GM23338 (cell line): ENCODE results near the gene FBLN2. TPM values are rescaled to one million over a fixed set of nuclear protein-coding genes. Genes with fewer than 3 reads are reported as not detected.

Experiments used
- ATAC-seq: fragments of 200-7000 bp; cut with Tn5 transposase; 3 replicates; pipeline ENCODE4 v1.9.1; 2020
- DNase-seq: peaks from one replicate; pipeline ENCODE4 v3.0.0-alpha.2; 2015; ENCODE audit warnings: low spot score
- H2AFZ ChIP-seq: fragments of 200-600 bp; sonication (generic); 2 replicates; pipeline ENCODE4 v1.8.0; 2016; ENCODE audit warnings: antibody characterized with exemption, mild to moderate bottlenecking, moderate library complexity
- H3F3A ChIP-seq: fragments of 200-600 bp; sonication (generic); replicated peaks from 2 replicates; pipeline ENCODE4 v1.8.0; 2017; ENCODE audit warnings: antibody characterized with exemption, mixed run types, low read depth
- H3K27ac ChIP-seq: fragments of 200-600 bp; sonication (generic); 2 replicates; pipeline ENCODE4 v1.6.1; 2016; ENCODE audit warnings: low read depth
- H3K27me3 ChIP-seq: fragments of 200-600 bp; sonication (generic); 2 replicates; pipeline ENCODE4 v1.8.0; 2016; ENCODE audit warnings: mild to moderate bottlenecking, mixed run types, moderate library complexity; ENCODE audit not compliant: insufficient read depth
- H3K36me3 ChIP-seq: fragments of 200-600 bp; sonication (generic); 2 replicates; pipeline ENCODE4 v1.8.0; 2016; ENCODE audit warnings: mild to moderate bottlenecking; ENCODE audit not compliant: insufficient read depth
- H3K4me1 ChIP-seq: fragments of 200-600 bp; sonication (generic); 2 replicates; pipeline ENCODE4 v1.8.0; 2016; ENCODE audit warnings: mild to moderate bottlenecking, moderate library complexity; ENCODE audit not compliant: insufficient read depth
- H3K4me2 ChIP-seq: fragments of 200-600 bp; sonication (generic); 2 replicates; pipeline ENCODE4 v1.7.1; 2017; ENCODE audit warnings: mixed run types
- H3K4me3 ChIP-seq: fragments of 200-600 bp; sonication (generic); 2 replicates; pipeline ENCODE4 v1.6.1; 2016; ENCODE audit warnings: mixed run types
- H3K79me2 ChIP-seq: fragments of 200-600 bp; sonication (generic); replicated peaks from 2 replicates; pipeline ENCODE4 v1.8.0; 2017; ENCODE audit warnings: mild to moderate bottlenecking; ENCODE audit not compliant: insufficient read depth
- H3K9me2 ChIP-seq: fragments of 200-600 bp; sonication (generic); 2 replicates; pipeline ENCODE4 v1.8.0; 2017; ENCODE audit not compliant: insufficient read depth
- H4K20me1 ChIP-seq: fragments of 200-600 bp; sonication (generic); replicated peaks from 2 replicates; pipeline ENCODE4 v1.8.0; 2017; ENCODE audit warnings: mild to moderate bottlenecking; ENCODE audit not compliant: insufficient read depth
- H3K27ac Mint-ChIP-seq: 2 replicates; pipeline ENCODE4 v1.8.0; 2020; ENCODE audit warnings: inconsistent platforms, mild to moderate bottlenecking, moderate library complexity, mixed read lengths
- H3K27me3 Mint-ChIP-seq: 3 replicates; pipeline ENCODE4 v1.8.0; 2022; ENCODE audit warnings: low read depth, mild to moderate bottlenecking, moderate library complexity, mixed read lengths, inconsistent platforms; ENCODE audit not compliant: insufficient read depth, poor library complexity
- H3K36me3 Mint-ChIP-seq: 3 replicates; pipeline ENCODE4 v1.8.0; 2021; ENCODE audit warnings: low read depth, mild to moderate bottlenecking, inconsistent platforms, moderate library complexity, mixed read lengths
- H3K4me1 Mint-ChIP-seq: 3 replicates; pipeline ENCODE4 v1.8.0; 2020; ENCODE audit warnings: mild to moderate bottlenecking, inconsistent platforms, mixed read lengths
- H3K4me3 Mint-ChIP-seq: 3 replicates; pipeline ENCODE4 v1.8.0; 2021; ENCODE audit warnings: moderate library complexity, mild to moderate bottlenecking, inconsistent platforms, mixed read lengths
- H3K9me3 Mint-ChIP-seq: 3 replicates; pipeline ENCODE4 v1.8.0; 2020; ENCODE audit warnings: moderate library complexity, mild to moderate bottlenecking, inconsistent platforms, mixed read lengths
- CREB1 ChIP-seq: fragments of 250-450 bp; sonication (Bioruptor Pico); IDR thresholded peaks from 2 replicates; pipeline ENCODE4 v1.5.0; 2020; ENCODE audit warnings: low read depth, mild to moderate bottlenecking, moderate library complexity
- CTCF ChIP-seq, 2 experiments: fragments of 200-600 bp in 1 of 2; sonication (generic) in 1 of 2; conservative IDR thresholded peaks; 2 replicates each; pipeline versions ENCODE4 v1.5.1 to v1.6.1; 2016 to 2017; ENCODE audit warnings: antibody characterized with exemption in 2 of 2, low read depth in 2 of 2, mild to moderate bottlenecking in 2 of 2, moderate library complexity in 1 of 2
- EZH2 ChIP-seq: fragments of 200-600 bp; sonication (generic); IDR thresholded peaks from one replicate; pipeline ENCODE4 v1.8.0; 2017; ENCODE audit warnings: antibody characterized with exemption, mild to moderate bottlenecking, low read depth; ENCODE audit not compliant: unreplicated experiment
- EZH2phosphoT487 ChIP-seq: fragments of 200-600 bp; sonication (generic); IDR thresholded peaks from one replicate; pipeline ENCODE4 v1.8.1; 2018; ENCODE audit warnings: antibody characterized with exemption; ENCODE audit not compliant: unreplicated experiment
- JUNB ChIP-seq: IDR thresholded peaks from one replicate; pipeline ENCODE4 v1.6.1; 2016; ENCODE audit warnings: antibody characterized with exemption; ENCODE audit not compliant: unreplicated experiment
- STAT1 ChIP-seq: IDR thresholded peaks from one replicate; pipeline ENCODE4 v1.6.1; 2016; ENCODE audit warnings: antibody characterized with exemption; ENCODE audit not compliant: unreplicated experiment
- ZNF331 ChIP-seq: fragments of 250-450 bp; sonication (Bioruptor Pico); IDR thresholded peaks from 2 replicates; pipeline ENCODE4 v1.5.0; 2020; ENCODE audit warnings: low read depth, mild to moderate bottlenecking, moderate library complexity
- polyA plus RNA-seq: library from polyadenylated mRNA; unstranded; fragments of >200 nt; fragmentation: Nextera tagmentation; extraction: Ambion mirVana; gene quantifications from 2 replicates; pipeline ENCODE4 v1.2.1, GENCODE V29; 2016
- total RNA-seq: library from RNA; depleted of rRNA; stranded (reverse); fragments of >200 nt; shearing (Covaris generic); gene quantifications from 2 replicates; pipeline ENCODE4 v1.2.3, GENCODE V29; 2014
- TF ChIP-seq, protein P1 (sequence below): fragments of 250-450 bp; sonication (Bioruptor Pico); IDR thresholded peaks from 2 replicates; pipeline ENCODE4 v1.5.0; 2020; ENCODE audit warnings: mild to moderate bottlenecking, moderate library complexity
- TF ChIP-seq, protein P2 (sequence below): IDR thresholded peaks from 2 replicates; pipeline ENCODE4 v1.6.1; 2016; ENCODE audit warnings: antibody characterized with exemption

FBLN2 gene
- total and polyA plus RNA-seq, 2 experiments from 2014 or later: 18.8 to 26.8 TPM

GRCh38 chr3:13537244-13537908, 11.5 kb upstream of the FBLN2 start:
- Mint-ChIP-seq H3K4me1 (peaks cover 15% of the 10 kb centered on the region), H3K27me3 (peaks cover 20% of the 10 kb centered on the region), H3K4me3 (no peak overlapping the region), H3K9me3 (peaks cover 17% of the 10 kb centered on the region), H3K36me3 (peaks cover 2% of the 10 kb centered on the region; the same call in 1 of the 3 replicates), H3K27ac (no peak overlapping the region; the same call in 1 of the 2 replicates)
- Histone ChIP-seq H4K20me1 (no peaks in the 10 kb centered on the region), H2AFZ (peak overlapping the region; percentile 90), H3K36me3 (peaks cover 6% of the 10 kb centered on the region; the same call in 1 of the 2 replicates), H3K4me2 (0 out of 2 replicates have a peak overlapping the region, but pooled peaks have one; percentile 64), H3K4me3 (no peak overlapping the region), H3K27ac (no peak overlapping the region), H3K79me2 (no peaks in the 10 kb centered on the region), H3F3A (no peaks in the 10 kb centered on the region), H3K27me3 (no peaks in the 10 kb centered on the region), H3K4me1 (peaks cover 9% of the 10 kb centered on the region; the same call in 1 of the 2 replicates), H3K9me2 (no peaks in the 10 kb centered on the region)
- no peak for DNase-seq
- TF ChIP-seq, protein P1, sequence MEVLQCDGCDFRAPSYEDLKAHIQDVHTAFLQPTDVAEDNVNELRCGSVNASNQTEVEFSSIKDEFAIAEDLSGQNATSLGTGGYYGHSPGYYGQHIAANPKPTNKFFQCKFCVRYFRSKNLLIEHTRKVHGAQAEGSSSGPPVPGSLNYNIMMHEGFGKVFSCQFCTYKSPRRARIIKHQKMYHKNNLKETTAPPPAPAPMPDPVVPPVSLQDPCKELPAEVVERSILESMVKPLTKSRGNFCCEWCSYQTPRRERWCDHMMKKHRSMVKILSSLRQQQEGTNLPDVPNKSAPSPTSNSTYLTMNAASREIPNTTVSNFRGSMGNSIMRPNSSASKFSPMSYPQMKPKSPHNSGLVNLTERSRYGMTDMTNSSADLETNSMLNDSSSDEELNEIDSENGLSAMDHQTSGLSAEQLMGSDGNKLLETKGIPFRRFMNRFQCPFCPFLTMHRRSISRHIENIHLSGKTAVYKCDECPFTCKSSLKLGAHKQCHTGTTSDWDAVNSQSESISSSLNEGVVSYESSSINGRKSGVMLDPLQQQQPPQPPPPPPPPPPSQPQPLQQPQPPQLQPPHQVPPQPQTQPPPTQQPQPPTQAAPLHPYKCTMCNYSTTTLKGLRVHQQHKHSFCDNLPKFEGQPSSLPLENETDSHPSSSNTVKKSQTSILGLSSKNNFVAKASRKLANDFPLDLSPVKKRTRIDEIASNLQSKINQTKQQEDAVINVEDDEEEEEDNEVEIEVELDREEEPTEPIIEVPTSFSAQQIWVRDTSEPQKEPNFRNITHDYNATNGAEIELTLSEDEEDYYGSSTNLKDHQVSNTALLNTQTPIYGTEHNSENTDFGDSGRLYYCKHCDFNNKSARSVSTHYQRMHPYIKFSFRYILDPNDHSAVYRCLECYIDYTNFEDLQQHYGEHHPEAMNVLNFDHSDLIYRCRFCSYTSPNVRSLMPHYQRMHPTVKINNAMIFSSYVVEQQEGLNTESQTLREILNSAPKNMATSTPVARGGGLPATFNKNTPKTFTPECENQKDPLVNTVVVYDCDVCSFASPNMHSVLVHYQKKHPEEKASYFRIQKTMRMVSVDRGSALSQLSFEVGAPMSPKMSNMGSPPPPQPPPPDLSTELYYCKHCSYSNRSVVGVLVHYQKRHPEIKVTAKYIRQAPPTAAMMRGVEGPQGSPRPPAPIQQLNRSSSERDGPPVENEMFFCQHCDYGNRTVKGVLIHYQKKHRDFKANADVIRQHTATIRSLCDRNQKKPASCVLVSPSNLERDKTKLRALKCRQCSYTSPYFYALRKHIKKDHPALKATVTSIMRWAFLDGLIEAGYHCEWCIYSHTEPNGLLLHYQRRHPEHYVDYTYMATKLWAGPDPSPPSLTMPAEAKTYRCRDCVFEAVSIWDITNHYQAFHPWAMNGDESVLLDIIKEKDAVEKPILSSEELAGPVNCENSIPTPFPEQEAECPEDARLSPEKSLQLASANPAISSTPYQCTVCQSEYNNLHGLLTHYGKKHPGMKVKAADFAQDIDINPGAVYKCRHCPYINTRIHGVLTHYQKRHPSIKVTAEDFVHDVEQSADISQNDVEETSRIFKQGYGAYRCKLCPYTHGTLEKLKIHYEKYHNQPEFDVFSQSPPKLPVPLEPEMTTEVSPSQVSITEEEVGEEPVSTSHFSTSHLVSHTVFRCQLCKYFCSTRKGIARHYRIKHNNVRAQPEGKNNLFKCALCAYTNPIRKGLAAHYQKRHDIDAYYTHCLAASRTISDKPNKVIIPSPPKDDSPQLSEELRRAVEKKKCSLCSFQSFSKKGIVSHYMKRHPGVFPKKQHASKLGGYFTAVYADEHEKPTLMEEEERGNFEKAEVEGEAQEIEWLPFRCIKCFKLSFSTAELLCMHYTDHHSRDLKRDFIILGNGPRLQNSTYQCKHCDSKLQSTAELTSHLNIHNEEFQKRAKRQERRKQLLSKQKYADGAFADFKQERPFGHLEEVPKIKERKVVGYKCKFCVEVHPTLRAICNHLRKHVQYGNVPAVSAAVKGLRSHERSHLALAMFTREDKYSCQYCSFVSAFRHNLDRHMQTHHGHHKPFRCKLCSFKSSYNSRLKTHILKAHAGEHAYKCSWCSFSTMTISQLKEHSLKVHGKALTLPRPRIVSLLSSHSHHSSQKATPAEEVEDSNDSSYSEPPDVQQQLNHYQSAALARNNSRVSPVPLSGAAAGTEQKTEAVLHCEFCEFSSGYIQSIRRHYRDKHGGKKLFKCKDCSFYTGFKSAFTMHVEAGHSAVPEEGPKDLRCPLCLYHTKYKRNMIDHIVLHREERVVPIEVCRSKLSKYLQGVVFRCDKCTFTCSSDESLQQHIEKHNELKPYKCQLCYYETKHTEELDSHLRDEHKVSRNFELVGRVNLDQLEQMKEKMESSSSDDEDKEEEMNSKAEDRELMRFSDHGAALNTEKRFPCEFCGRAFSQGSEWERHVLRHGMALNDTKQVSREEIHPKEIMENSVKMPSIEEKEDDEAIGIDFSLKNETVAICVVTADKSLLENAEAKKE: no peak
- TF ChIP-seq EZH2phosphoT487 (no peak), CREB1 (CRISPR knock-in tag) (no peak), CTCF (conservative IDR thresholded peaks at IDR 0.05; ENCODE audit: low read depth in 2 of 2) (no peak), EZH2 (no peak), STAT1 (no peak), ZNF331 (CRISPR knock-in tag) (no peak), JUNB (no peak)
- TF ChIP-seq, protein P2, sequence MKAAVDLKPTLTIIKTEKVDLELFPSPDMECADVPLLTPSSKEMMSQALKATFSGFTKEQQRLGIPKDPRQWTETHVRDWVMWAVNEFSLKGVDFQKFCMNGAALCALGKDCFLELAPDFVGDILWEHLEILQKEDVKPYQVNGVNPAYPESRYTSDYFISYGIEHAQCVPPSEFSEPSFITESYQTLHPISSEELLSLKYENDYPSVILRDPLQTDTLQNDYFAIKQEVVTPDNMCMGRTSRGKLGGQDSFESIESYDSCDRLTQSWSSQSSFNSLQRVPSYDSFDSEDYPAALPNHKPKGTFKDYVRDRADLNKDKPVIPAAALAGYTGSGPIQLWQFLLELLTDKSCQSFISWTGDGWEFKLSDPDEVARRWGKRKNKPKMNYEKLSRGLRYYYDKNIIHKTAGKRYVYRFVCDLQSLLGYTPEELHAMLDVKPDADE: no peak
- no peak for ATAC-seq
